Effector memory CD4-positive, alpha-beta T cell (primary cell): ENCODE results near the gene MAS1L.

Experiments
- DNase-seq, 3 donors: peaks; one replicate each; pipeline ENCODE4 v3.0.0-alpha.2; 2020
- H3K27ac ChIP-seq: 2 replicates; pipeline ENCODE4 v1.7.0; 2013; ENCODE audit warnings: mild to moderate bottlenecking, low read length, moderate library complexity; ENCODE audit not compliant: insufficient read depth, poor library complexity, severe bottlenecking
- H3K27me3 ChIP-seq: replicated peaks from 2 replicates; pipeline ENCODE4 v1.7.0; 2013; ENCODE audit warnings: mild to moderate bottlenecking, low read length; ENCODE audit not compliant: insufficient read depth, control insufficient read depth, poor library complexity, severe bottlenecking
- H3K36me3 ChIP-seq: 2 replicates; pipeline ENCODE4 v1.7.0; 2013; ENCODE audit warnings: mild to moderate bottlenecking, low read length, moderate library complexity; ENCODE audit not compliant: control insufficient read depth, insufficient read depth
- H3K4me1 ChIP-seq: 2 replicates; pipeline ENCODE4 v1.7.0; 2013; ENCODE audit warnings: low read length, mild to moderate bottlenecking; ENCODE audit not compliant: control insufficient read depth, insufficient read depth, poor library complexity, severe bottlenecking
- H3K4me3 ChIP-seq: 2 replicates; pipeline ENCODE4 v1.7.0; 2013; ENCODE audit warnings: low read length, low read depth, mild to moderate bottlenecking; ENCODE audit not compliant: insufficient read depth, poor library complexity, severe bottlenecking
- H3K9me3 ChIP-seq: 2 replicates; pipeline ENCODE4 v1.7.0; 2013; ENCODE audit warnings: mild to moderate bottlenecking, low read length, moderate library complexity; ENCODE audit not compliant: control insufficient read depth

The MAS1L gene

GRCh38 chr6:29502181-29502580 lies 14.4 kb upstream of the MAS1L start:
- H3K36me3 ChIP-seq: no peaks in the 10 kb centered on the region
- H3K27ac ChIP-seq: no peak overlapping the region
- no peak overlapping the region for H3K4me3 ChIP-seq
- peaks cover 4% of the 10 kb centered on the region for H3K27me3 ChIP-seq
- DNase-seq: no peak
- H3K4me1 ChIP-seq: no peaks in the 10 kb centered on the region
- H3K9me3 ChIP-seq: no peaks in the 10 kb centered on the region

- no peak for DNase-seq
- no peak overlapping the region for H3K4me3 ChIP-seq
- H3K36me3 ChIP-seq: no peaks in the 10 kb centered on the region
- peaks cover 4% of the 10 kb centered on the region for H3K27me3 ChIP-seq
- no peaks in the 10 kb centered on the region for H3K9me3 ChIP-seq
- no peak overlapping the region for H3K27ac ChIP-seq
- H3K4me1 ChIP-seq: no peaks in the 10 kb centered on the region
Observed at GRCh38 chr6:29501106-29501505, 13.3 kb upstream of the MAS1L start.

GRCh38 chr6:29500594-29500993 lies 12.8 kb upstream of the MAS1L start:
- Histone ChIP-seq H3K27ac (no peak overlapping the region), H3K4me1 (no peaks in the 10 kb centered on the region), H3K9me3 (no peaks in the 10 kb centered on the region), H3K36me3 (no peaks in the 10 kb centered on the region), H3K27me3 (peaks cover 4% of the 10 kb centered on the region), H3K4me3 (no peak overlapping the region)
- DNase-seq: no peak

GRCh38 chr6:29499704-29500103 lies 11.9 kb upstream of the MAS1L start:
- DNase-seq: no peak
- Histone ChIP-seq H3K9me3 (no peaks in the 10 kb centered on the region), H3K4me3 (no peak overlapping the region), H3K27me3 (peaks cover 4% of the 10 kb centered on the region), H3K27ac (no peak overlapping the region), H3K4me1 (no peaks in the 10 kb centered on the region), H3K36me3 (no peaks in the 10 kb centered on the region)

GRCh38 chr6:29496961-29497360 lies 9.2 kb upstream of the MAS1L start:
- Histone ChIP-seq H3K27me3 (peaks cover 4% of the 10 kb centered on the region), H3K4me3 (no peak overlapping the region), H3K4me1 (no peaks in the 10 kb centered on the region), H3K9me3 (no peaks in the 10 kb centered on the region), H3K27ac (no peak overlapping the region), H3K36me3 (no peaks in the 10 kb centered on the region)
- no peak for DNase-seq

- Histone ChIP-seq H3K36me3 (no peaks in the 10 kb centered on the region), H3K27ac (no peak overlapping the region), H3K4me3 (no peak overlapping the region), H3K9me3 (no peaks in the 10 kb centered on the region), H3K4me1 (no peaks in the 10 kb centered on the region), H3K27me3 (peaks cover 4% of the 10 kb centered on the region)
- DNase-seq: no peak
Observed at GRCh38 chr6:29495571-29495970, 7.8 kb upstream of the MAS1L start.

DNA sequence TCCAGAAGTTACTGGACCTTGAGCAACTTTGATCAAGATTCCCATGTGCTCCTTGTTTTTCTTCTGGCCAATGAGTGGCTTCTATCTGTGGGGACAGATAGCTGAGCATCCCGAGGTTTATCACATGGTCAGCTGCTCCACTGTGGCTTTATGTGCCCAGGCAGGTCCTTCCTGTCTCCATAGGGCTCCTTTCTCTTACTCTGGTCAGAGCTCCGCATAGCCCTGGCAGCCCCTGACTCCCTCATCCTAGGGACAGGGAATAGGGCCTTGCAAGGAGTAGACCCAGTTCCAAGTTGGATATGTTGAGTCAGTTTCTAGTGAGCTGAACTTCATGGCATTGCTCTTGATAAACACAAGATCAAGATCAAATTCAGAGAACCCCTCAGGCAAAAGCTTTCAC lies 6.4 kb upstream of the MAS1L start:
- Histone ChIP-seq H3K27me3 (no peaks in the 10 kb centered on the region), H3K4me3 (no peak overlapping the region), H3K9me3 (no peaks in the 10 kb centered on the region), H3K36me3 (no peaks in the 10 kb centered on the region), H3K4me1 (no peaks in the 10 kb centered on the region), H3K27ac (no peak overlapping the region)
- no peak for DNase-seq

GRCh38 chr6:29493261-29493660 lies 5.5 kb upstream of the MAS1L start:
- DNase-seq: no peak
- H3K9me3 ChIP-seq: no peaks in the 10 kb centered on the region
- no peaks in the 10 kb centered on the region for H3K36me3 ChIP-seq
- H3K4me3 ChIP-seq: no peak overlapping the region
- H3K4me1 ChIP-seq: no peaks in the 10 kb centered on the region
- H3K27ac ChIP-seq: no peak overlapping the region
- no peaks in the 10 kb centered on the region for H3K27me3 ChIP-seq

DNA sequence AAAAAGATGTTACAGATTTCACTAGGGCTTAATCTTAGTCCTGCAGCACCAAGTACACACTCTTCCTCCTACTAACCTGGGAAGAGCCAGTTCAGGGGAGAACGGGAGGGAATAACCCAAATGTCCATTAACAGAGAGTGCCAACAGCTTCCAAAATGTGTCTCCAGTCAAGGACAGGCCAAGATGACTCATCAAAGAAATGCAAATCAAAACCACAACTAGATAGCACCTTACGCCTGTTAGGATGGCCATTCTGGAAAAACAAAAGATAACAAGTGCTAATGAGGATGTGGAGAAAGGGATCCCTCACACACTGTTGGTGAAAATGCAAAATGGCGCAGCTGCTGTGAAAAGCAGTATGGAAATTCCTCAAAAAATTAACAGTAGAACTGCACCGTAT lies 3.8 kb upstream of the MAS1L start:
- H3K36me3 ChIP-seq: no peaks in the 10 kb centered on the region
- H3K4me1 ChIP-seq: no peaks in the 10 kb centered on the region
- no peak overlapping the region for H3K4me3 ChIP-seq
- no peak for DNase-seq
- no peaks in the 10 kb centered on the region for H3K27me3 ChIP-seq
- H3K27ac ChIP-seq: no peak overlapping the region
- H3K9me3 ChIP-seq: no peaks in the 10 kb centered on the region

DNA sequence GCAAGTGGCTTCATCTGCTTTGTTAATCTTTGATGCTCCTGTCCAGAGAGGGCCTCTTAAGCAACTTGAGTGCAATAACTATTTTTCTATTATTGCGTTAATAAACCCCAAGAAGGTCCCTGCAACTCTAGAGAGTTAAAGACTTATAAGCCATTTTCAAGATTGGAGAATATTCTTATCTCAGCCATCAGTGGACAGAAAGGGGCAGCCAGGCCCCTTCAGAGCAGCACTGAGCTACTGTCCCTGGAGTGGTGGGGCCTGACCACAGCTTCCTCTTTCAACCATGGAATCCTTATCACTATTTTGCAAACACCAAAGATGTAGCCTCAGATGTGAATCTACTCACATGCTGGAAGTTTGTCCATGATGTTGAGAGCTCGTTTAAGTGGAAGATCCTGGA lies 2.8 kb upstream of the MAS1L start:
- no peak for DNase-seq
- H3K9me3 ChIP-seq: no peaks in the 10 kb centered on the region
- no peaks in the 10 kb centered on the region for H3K36me3 ChIP-seq
- H3K27me3 ChIP-seq: no peaks in the 10 kb centered on the region
- H3K4me1 ChIP-seq: no peaks in the 10 kb centered on the region
- no peak overlapping the region for H3K27ac ChIP-seq
- H3K4me3 ChIP-seq: no peak overlapping the region

GRCh38 chr6:29490055-29490454 lies 2.3 kb upstream of the MAS1L start:
- no peak overlapping the region for H3K4me3 ChIP-seq
- H3K36me3 ChIP-seq: no peaks in the 10 kb centered on the region
- DNase-seq: no peak

More at GRCh38 chr6:29490055-29490454, 2.3 kb upstream of the MAS1L start:
- H3K9me3 ChIP-seq: no peaks in the 10 kb centered on the region
- no peaks in the 10 kb centered on the region for H3K27me3 ChIP-seq
- no peaks in the 10 kb centered on the region for H3K4me1 ChIP-seq
- H3K27ac ChIP-seq: no peak overlapping the region
